ENCODE data around the gene CPLANE2.
"Not testable (repeated sequence)": the region's sequence is repeated elsewhere in the genome, so short reads cannot be mapped to it uniquely, and the experiment has no call there.

Gene CPLANE2

DNA sequence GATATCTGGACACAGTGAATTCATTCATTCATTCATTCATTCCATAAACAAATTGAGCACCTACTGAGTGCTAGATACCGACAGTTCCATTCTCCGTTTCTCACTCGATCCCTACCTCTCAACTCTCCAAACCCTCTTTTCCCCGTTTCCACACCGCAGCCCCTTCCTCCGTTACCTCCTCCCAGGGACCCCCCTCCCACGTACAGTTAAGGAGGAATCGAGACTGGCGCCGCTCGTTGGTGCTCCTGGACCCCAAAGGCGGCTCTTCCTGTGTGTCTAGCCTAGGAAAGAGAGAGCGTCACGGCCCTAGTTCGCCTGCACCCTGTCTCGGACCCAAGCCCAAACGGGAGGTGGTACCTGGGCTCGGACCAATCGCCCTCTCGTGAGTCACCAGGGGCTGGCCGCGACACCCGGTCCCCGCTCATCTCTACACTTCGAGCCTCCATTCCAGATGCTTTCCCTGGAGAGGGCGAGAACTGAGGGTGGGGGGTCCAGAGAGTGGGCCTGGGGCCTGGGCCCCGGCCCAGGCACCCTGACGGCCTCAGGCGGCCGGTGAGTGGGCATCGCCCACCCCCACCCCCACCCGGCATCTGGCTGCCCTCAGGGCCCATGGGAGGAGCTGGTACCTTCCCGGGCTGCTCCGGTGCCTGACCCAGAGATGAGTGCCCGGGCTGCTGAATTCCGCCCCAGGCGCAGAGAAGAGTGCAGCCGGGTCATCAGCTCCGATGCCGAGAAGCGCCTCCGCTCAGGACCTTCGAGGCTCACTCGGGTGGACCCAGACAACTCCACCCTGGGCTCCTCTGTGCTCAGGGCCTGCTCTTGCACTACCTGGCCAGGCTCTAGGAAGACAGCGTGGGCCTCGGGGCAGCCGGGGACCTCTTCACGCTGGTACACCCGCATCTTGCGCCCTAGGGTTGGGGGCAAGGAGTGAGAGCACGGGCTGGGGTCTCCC lies 29.4 kb downstream of the CPLANE2 start:
- no peak for DNase-seq

DNA sequence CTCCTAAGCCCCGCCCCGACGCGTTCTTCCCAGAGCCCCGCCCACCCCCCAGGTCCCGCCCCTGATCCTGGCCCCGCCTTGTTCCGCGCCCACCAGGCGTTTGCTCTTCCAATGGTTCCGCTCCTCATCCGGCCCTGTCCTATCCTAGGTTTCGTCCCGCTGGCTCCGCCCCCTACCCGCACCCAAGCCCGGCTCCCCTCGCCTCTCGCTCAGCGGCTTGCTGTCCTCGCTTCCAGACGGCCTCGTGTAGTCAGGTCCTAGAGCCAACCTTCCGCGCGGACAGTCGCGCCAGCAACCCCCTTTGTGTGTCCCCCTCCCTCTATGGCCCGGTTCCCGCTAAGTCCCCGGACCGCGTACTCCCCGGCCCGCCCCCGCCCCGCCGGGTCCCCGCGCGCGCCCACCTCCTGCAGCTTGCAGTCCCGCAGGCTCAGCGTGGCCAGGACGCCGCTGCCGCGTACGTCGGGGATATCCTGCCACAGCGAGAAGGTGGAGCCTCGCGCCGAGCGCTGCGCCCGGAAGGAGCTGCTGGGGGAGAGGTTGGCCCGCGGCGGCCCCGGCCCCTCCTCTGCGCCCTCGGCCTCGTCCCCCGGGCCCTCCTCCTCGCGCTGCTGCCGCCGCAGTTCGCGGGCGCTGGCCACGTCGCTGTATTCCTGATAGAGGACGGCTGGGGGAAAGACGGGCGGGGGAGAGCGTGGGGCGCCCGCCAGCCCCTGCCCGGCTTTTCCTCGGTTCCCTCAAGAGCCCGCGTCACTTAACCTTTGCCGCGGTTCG lies 30.3 kb downstream of the CPLANE2 start:
- peak; percentile 99 for DNase-seq

DNA sequence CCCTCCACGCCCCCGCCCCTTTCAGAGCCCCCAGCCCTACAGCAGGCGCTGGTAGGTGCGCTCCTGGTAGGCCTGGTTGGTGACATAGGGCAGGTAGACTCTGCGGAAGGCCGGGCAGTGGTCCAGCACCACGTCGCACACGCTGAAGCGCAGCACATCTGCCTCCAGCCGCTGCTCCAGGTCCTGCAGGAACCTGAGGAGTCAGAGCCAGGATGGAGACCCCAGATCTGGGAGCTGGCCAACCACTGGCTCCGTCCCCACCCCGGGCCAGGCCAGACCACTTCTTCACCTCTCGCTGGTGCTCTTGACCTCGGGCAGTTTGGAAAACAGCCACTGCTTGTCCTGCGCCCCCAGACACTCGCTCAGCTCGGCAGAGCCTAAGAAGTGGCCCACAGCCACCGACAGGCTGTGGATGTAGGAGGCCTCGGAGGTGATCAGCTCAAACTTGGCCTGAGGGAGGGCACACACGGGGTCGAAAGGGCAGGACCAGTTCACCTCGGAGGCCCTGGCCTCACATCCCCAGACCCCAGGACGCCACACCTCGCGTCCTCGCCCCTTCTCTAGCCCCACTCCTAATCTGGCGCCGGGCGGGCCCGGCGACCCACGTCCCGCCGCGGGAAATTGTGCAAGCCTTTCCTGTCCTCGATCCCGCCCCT lies 31.0 kb downstream of the CPLANE2 start:
- no peak for DNase-seq

DNA sequence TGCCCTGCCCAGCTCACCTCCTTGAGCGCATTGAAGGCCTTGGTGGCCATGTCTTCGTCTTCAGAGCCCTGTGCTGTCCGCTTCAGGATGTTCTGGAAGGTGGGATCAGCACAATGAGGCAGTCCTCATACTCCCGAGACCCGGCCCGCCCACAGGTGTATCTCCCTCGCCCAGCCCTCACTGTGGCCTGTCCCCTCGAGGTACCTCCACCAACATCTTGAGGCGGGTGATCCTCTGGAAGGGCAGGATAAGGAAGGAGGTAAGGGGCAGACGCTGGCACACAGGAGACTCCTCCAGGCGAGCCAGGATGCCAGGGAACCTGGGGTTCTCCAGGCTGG lies 31.7 kb downstream of the CPLANE2 start:
- DNase-seq, result no peak

DNA sequence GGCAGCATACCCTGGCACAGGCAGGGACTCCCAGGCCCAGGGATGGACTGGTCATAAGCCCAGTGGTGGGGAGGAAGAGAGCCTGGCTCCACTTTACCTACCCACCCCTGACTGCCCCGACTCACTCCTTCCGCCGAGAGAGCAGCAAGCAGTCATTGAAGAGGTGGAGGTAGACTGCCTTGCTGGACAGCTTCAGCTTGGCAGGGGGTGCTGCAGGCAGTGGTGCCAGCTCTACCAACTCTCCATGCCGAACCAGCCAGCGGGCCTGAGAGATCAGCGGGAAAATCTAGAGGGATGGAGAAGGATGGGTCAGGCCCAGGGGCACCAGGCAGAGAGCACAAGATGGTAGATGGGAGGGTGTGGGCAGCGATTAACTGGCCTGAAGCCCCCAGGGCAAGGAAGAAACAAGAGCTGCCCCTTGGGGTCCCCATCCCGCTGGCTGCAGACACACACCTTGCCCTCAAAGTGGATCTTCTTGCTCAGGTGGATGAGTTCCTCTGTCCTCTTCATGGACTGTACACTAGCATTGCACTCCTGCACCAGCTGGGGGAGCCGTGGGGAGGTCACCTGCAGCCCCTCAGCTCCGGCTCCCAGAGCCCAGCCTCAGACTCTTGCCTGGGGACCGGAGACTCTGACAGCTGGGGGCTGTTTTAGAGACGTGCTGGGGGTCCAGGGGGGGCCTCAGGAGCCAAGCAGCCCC lies 32.2 kb downstream of the CPLANE2 start:
- DNase-seq, result peak; percentile 69

DNA sequence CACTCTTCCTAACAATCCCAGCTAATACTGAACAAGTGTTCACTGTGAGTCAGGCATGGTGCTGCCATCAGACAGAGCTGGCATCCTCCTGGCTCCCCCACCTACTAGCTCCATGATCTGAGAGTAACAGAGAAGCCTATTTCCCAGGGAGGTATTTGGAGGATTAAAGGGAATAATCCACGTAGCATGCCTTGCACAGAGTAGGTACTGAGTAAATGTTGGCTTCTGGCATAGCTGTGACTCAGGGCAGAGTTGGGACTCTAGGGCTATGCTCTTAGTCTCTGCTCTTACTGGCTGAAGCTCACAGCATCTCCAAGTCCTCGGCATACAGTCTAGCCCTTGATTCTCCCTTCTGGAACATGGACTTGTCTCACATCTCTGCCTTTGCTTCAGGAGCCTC lies 32.8 kb downstream of the CPLANE2 start:
- DNase-seq, result no peak

DNA sequence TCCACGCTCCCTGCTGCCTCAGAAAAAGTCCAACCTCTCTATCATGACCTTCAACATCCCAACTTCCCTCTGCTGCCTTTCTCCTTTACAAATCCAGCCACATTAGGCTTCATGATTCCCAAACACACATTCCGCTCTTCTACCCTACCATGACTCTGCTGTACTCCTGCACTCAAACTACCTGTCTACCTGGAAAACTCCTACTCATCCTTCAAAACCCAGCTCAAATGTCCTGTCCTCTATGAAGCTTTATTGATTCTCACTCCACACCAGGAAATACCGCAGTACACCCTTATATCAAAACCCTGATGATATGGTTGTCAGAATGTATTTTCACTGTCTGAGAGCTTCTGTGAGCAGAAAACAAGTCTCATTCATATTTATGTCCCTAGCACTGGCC lies 33.4 kb downstream of the CPLANE2 start:
- DNase-seq, result no peak

DNA sequence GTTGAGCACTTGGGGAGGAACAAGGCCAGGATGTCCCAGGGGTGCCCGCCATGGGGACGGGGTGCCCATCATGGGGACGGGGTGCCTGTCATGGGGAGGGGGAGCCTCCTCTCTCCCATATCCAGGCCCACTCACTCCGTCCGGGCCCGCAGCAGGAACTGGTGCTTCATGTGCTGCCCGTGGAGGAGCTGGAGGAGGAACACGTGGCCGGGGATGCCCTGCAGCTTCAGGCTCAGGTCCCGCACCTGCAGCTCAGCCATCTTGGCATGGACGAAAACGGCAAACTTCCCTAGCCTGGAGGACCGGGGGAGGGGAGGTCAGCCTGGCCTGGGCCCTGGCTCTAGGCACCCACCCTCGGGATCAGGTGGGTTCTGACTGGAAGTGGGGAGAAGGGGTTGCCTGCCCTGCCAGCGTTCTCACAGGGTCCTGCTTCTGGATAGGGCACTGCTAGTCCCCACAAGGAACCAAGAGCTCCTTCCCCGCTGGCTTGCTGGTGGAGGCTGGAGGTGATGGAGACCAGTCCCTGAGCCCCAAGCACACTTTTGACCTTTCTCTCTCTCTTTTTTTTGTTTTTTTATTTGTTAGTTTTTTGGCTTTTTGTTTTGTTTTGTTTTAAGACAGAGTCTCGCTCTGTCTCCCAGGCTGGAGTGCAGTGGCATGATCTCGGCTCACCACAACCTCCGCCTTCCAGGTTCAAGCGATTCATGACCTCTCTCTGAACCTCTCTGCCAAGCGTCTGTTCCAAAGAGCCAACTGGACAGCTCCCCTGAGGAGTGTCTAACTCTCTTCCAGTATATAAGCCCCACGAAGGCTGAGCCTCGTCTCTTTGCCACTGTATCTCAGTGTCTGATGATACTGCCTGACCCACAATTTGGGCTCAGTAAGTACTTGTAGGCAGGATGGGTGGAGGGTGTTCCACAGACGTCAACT lies 34.4 kb downstream of the CPLANE2 start:
- no peak for DNase-seq

DNA sequence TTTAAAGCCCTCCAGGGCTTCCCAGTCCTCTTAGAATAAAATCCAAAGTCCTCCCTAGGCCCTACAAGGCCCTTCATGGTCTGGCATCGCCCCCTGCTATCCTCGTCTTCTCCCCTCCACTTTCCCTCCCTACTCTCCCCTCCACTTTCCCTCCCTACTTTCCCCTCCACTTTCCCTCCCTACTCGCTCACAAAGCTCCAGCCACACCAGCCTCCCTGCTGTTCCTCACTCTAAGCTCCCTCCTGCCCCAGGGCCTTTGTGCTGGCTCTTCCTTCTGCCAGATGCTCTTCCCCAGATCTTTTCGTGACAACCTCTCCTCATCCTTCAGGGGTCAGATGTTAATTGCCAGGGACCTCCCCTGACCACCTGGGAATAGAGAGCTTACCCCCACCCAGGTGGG lies 37.3 kb downstream of the CPLANE2 start:
- no peak for DNase-seq

DNA sequence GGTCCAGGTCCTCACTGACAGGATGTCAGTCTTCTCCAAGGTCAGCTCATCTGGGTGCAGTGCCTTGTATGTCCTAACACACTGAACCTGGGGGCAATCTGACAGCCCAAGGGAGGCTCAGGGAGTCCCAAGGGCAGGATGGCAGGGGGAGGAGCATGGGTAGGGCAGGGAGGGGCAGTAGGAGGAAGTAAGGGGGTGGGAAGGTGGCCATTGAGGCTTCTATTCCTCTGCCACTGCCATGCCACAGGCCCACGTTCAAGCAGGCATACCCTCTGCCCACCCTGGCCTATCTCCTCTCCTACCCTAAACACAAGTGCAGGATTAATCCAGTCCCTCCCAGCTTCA lies 37.9 kb downstream of the CPLANE2 start:
- no peak for DNase-seq

DNA sequence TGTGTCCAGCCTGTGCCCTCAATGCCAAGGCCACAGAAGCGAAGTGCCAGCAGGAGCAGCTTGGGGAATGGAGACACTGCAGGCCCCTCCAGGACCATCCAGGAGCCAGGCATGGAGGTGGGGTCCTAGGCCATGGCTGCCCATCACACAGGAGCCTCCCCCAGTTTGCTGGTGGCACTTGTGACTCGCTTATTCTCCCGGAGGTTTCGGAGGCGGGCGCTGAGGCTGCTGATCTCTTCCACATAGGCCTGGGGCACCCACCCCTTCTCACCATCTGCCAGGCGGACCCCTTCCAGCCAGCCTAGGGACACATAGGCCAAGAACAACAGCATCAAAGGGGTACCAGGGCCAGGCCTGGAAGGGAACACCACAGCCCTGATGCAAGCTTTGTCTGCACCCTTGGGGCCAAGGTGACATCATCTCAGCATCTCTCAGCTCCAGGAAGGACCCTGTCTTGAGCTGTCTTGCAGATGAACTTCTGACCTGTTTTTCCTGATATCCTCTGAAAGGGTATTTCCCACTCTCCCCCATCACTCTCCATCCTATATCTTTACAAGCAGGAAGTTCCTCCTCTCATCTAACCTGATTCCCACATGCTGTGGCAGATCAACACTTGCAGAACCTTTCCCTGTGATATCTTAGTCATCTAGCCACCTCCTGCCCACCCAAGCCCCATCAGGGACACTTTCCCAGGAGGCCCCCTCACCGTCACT lies 38.4 kb downstream of the CPLANE2 start:
- no peak for DNase-seq

DNA sequence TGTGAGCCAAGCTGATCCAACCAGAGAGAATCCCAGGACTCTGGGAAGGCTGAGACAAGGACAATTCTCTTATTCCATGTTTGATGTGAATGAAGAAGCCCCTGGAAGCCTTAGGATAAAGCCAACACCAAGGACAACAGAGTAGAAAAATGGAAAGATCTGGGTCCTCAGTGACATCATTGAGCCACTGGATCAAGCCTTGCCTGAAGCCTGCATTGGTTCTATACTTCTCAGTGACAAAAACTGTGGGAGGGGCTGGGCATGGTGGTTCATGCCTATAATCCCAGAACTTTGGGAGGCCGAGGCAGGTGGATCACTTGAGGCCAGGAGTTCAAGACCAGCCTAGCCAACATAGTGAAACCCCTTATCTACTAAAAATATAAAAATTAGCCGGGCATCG lies 40.1 kb downstream of the CPLANE2 start:
- no peak for DNase-seq

DNA sequence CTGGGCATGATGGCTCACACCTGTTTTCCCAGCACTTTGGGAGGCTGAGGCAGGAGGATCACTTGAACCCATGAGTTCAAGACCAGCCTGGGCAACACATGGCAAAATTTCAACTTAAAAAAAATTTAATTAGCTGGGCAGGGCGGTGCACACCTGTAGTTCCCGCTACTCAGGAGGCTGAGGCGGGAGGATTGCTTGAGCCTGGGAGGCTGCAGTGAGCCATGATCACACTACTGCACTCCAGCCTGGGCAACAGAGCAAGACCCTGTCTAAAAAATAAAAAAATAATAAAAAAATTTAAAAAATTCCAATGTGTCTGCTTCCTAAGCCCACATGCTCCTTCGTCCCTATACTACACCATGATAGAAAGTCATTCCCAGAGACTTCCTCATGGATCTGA lies 40.8 kb downstream of the CPLANE2 start:
- not testable (repeated sequence) for DNase-seq

DNA sequence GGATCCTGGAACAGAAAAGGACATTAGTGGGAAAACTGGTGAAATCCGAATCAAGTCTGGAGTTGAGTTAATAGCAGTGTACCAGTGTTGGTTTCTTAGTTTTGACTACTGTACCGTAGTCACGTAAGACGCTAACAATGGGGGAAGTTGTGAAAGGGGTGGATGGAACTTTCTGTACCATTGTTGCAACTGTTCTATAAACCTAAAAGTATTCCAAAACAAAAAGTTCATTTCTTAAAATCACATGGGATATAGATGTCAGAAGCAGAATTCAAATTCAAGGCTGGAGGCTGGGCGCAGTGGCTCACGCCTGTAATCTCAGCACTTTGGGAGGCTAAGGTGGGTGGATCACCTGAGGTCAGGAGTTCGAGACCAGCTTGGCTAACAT lies 41.5 kb downstream of the CPLANE2 start:
- no peak for DNase-seq

DNA sequence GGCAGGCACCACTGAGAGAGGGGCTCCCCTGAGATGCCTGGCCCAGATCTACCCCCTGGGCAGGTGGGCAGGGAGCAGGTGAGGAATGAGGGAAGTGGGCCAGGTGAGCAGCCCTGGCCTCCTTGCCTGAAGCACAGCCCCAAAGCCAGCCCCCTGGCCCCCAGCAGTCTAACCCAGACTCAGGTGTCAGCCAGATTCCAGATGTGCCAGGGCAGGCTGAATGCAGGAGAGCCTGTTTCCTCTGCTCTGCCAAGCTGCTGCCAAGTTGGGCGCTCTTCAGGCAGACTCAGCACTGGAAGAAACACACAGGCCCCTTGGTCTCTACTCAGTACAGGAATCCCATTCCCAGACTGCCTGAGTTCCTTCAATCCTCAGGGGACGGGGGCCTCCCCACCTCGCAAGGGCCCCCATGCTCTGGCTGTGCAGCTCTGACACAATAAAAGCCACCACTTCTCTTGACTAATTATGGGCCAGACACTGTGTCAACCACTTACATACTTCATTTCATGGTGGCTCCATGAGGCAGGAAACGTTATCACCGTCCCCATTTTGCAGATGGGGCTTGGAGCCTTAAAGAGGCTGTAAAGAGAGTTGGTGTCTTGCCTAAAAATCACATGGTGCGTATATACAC lies 45.0 kb downstream of the CPLANE2 start:
- no peak for DNase-seq

DNA sequence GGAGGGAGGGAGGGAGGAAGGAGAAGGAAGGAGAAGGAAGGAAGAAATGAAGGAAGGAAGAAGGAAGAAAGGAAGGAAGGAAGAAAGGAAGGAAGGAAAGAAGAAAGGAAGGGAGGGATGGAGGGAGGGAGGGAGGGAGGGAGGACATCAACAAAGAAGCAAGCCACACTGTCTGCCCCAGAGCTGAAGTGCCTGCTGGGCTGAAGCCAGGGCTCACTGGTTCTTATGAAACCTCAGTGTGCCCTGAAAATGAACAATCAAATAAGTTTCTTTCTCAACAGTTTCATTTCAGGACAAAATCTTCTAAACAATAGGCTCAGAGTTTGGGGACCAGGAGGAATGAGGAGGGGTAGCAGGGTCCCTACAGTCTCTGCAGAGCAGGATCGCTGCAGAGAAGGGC lies 45.7 kb downstream of the CPLANE2 start:
- no peak for DNase-seq

DNA sequence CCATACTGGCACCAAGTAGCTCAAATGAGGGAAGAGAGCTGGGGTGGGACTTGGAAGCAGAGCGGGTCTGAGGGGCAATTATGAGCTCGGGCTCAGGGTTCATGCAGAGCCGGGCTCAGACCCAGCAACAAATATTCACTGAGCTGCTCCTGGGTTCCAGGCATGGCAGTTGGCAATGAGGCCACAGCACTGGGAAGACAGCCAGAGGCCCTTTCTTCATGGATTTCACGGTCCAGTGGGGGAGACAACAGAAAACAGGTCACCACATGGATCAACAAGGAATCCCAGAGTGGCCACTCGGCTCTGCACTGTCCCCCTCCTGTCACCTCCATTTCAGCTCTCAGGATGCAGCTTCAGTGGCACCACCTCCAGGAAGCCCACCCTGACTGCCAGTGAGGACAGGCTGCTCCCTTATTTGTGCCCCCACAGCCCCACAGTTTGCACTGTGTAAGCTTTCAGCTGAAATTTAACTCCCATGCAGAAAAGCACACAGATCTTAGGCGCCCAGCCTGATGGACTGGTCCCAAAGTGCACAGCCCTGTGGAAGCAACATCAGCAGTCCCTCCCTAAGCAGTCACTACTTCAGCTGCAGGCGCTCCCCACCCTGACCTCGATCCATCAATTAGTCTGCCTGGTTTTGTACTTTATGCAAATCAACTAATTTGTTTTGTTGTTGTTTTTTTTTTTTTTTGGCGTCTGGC lies 46.9 kb downstream of the CPLANE2 start:
- peak; percentile 81 for DNase-seq

DNA sequence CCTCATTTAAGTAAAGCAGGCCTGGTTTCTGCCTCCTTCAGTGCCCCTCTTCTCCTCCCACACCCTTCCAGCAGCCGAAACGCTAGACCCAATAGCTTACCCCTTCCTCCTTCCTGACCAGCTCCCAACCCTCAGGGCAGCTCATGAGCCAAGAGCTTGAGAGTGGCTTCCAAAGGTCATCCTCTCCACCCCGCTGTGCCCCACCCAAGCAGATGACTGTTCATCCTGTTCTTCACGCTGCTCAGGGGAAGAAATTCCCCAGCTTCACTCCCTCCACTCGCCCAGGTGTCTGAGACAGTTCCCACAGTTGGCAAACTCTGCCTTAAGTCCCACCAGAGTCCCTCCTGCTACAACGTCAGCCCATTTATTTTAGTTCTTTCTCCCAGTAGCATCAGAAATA lies 48.0 kb downstream of the CPLANE2 start:
- DNase-seq, result peak; percentile 32

DNA sequence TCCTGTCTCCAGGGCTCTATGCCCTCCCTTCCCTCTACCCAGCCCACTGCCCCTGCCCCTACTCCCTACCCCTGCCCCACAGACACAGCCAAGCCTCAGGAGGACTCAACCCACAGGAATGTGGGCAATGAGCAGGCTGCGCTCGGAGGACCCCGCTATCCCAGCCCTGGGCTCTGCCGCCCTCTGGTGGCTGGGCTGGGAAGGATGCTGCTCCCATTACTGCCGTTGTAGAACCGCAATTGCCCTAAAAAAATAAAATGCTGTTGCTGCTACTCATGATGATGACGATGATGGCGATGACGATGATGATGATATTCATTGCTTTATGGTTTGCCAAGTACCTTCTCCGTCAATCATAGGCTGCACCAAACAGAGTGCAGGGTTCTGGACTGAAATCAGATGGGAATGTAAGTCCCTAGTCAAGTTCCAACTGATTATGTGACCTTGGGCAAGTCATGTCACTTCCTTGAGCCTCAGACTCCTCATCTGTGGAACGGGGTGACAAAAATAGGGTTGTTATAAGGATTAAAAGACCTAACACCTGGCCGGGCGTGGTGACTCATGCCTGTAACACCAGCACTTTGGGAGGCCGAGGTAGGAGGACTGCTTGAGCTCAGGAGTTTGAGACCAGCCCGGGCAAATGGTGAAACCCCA lies 49.1 kb downstream of the CPLANE2 start:
- peak; percentile 79 for DNase-seq
